GM12878 (cell line): ENCODE measurements around the gene CIP2A. TPM values are rescaled to one million over a fixed set of nuclear protein-coding genes. Genes with fewer than 3 reads are reported as not detected.
A peak's percentile ranks its signal among the peaks of the same experiment; 100 is the strongest.

Experiments used
- BRCA1 ChIP-seq: IDR thresholded peaks from 2 replicates; pipeline ENCODE4 v1.6.1; 2011; ENCODE audit warnings: low read depth, low read length, improper control_type of control experiment
- CBX3 ChIP-seq: fragments of 200-600 bp; sonication (generic); IDR thresholded peaks from 2 replicates; pipeline ENCODE4 v1.6.1; 2016; ENCODE audit warnings: low read depth, borderline replicate concordance
- EZH2 ChIP-seq: IDR thresholded peaks from 2 replicates; pipeline ENCODE4 v1.6.1; 2012; ENCODE audit warnings: low read depth, mild to moderate bottlenecking, control low read depth, inconsistent platforms, low read length, borderline replicate concordance; ENCODE audit not compliant: control insufficient read depth
- GABPA ChIP-seq: IDR thresholded peaks from 2 replicates; pipeline ENCODE4 v1.6.1; 2014; ENCODE audit warnings: antibody characterized with exemption, low read depth, mild to moderate bottlenecking, inconsistent platforms
- HCFC1 ChIP-seq: fragments of 150-350 bp; IDR thresholded peaks from 2 replicates; pipeline ENCODE4 v1.6.1; 2014; ENCODE audit warnings: low read length
- IKZF1 ChIP-seq: fragments of 450-650 bp; conservative IDR thresholded peaks from 2 replicates; pipeline ENCODE4 v1.6.1; 2017; ENCODE audit warnings: antibody characterized with exemption, mild to moderate bottlenecking
- LARP7 ChIP-seq: fragments of 450-650 bp; IDR thresholded peaks from 2 replicates; pipeline ENCODE4 v1.6.1; 2017; ENCODE audit warnings: mild to moderate bottlenecking
- MXI1 ChIP-seq: fragments of 150-350 bp; IDR thresholded peaks from 2 replicates; pipeline ENCODE4 v1.6.1; 2011; ENCODE audit warnings: low read depth, mild to moderate bottlenecking, inconsistent platforms, low read length, improper control_type of control experiment
- NFXL1 ChIP-seq: fragments of 450-650 bp; IDR thresholded peaks from 2 replicates; pipeline ENCODE4 v1.6.1; 2017; ENCODE audit warnings: antibody characterized with exemption, mild to moderate bottlenecking, borderline replicate concordance
- NFYB ChIP-seq: IDR thresholded peaks from 2 replicates; pipeline ENCODE4 v1.6.1; 2011; ENCODE audit warnings: low read depth, mild to moderate bottlenecking, low read length, improper control_type of control experiment, moderate library complexity; ENCODE audit not compliant: insufficient read depth
- PML ChIP-seq: IDR thresholded peaks from 2 replicates; pipeline ENCODE4 v1.6.1; 2012; ENCODE audit warnings: low read length, inconsistent platforms
- RB1 ChIP-seq: fragments of 450-650 bp; formaldehyde crosslinking; IDR thresholded peaks from 2 replicates; pipeline ENCODE4 v1.6.1; 2017; ENCODE audit warnings: mild to moderate bottlenecking, borderline replicate concordance
- RBBP5 ChIP-seq: fragments of 200-600 bp; sonication (generic); conservative IDR thresholded peaks from 2 replicates; pipeline ENCODE4 v1.6.1; 2016
- SIX5 ChIP-seq: IDR thresholded peaks from 2 replicates; pipeline ENCODE4 v1.6.1; 2011; ENCODE audit warnings: mild to moderate bottlenecking, low read depth, low read length, moderate library complexity; ENCODE audit not compliant: severe bottlenecking
- SMAD1 ChIP-seq: fragments of 450-650 bp; IDR thresholded peaks from 2 replicates; pipeline ENCODE4 v1.6.1; 2018; ENCODE audit warnings: mild to moderate bottlenecking, low read depth; ENCODE audit not compliant: partially characterized antibody
- STAT1 ChIP-seq: fragments of 450-650 bp; conservative IDR thresholded peaks from 2 replicates; pipeline ENCODE4 v1.6.1; 2014; ENCODE audit warnings: antibody characterized with exemption, mild to moderate bottlenecking
- SUZ12 ChIP-seq: fragments of 200-600 bp; sonication (generic); IDR thresholded peaks from one replicate; pipeline ENCODE4 v1.6.1; 2018; ENCODE audit warnings: antibody characterized with exemption, mild to moderate bottlenecking; ENCODE audit not compliant: unreplicated experiment
- YY1 ChIP-seq: IDR thresholded peaks from 2 replicates; pipeline ENCODE4 v1.6.1; 2011; ENCODE audit warnings: low read depth, mild to moderate bottlenecking, low read length
- ZBED1 ChIP-seq: IDR thresholded peaks from 2 replicates; pipeline ENCODE4 v1.6.1; 2016; ENCODE audit warnings: borderline replicate concordance
- ZNF622 ChIP-seq: fragments of 450-650 bp; IDR thresholded peaks from 2 replicates; pipeline ENCODE4 v1.6.1; 2017; ENCODE audit warnings: mild to moderate bottlenecking, inconsistent platforms
- polyA plus RNA-seq, 11 experiments: library from polyadenylated mRNA; depleted of rRNA in 4 of 11; unstranded in 6 of 11; stranded (reverse) in 5 of 11; fragments of >200 nt; fragmentation: Nextera tagmentation in 4 of 11; fragmentation: Illumina TruSeq in 1 of 11; extraction: Ambion mirVana in 4 of 11; extraction: Trizol in 1 of 11; gene quantifications; 1 replicate in 1 of 11; 2 replicates in 10 of 11; pipeline versions ENCODE4 v1.2.1 to v1.2.3, GENCODE V29; 2011 to 2016; ENCODE audit warnings: inconsistent platforms in 2 of 11, missing spikeins in 2 of 11, low read depth in 1 of 11
- total RNA-seq, 4 experiments: library from RNA; depleted of rRNA in 3 of 4; stranded (reverse); fragments of >200 nt in 3 of 4; fragmentation: Illumina TruSeq in 1 of 4; extraction: Trizol in 1 of 4; gene quantifications; 2 replicates each; pipeline versions ENCODE4 v1.2.1 to v1.2.3, GENCODE V29; 2013 to 2021
- TF ChIP-seq, protein P1 (sequence below): fragments of 450-650 bp; formaldehyde crosslinking; IDR thresholded peaks from 2 replicates; pipeline ENCODE4 v1.5.0; 2022; ENCODE audit warnings: mild to moderate bottlenecking, missing genetic modification characterization
- TF ChIP-seq, protein P2 (sequence below): IDR thresholded peaks from 2 replicates; pipeline ENCODE4 v1.6.1; 2012; ENCODE audit warnings: low read depth, low read length, improper control_type of control experiment
- TF ChIP-seq, protein P3 (sequence below): IDR thresholded peaks from 2 replicates; pipeline ENCODE4 v1.6.1; 2012; ENCODE audit warnings: low read depth, low read length, improper control_type of control experiment
- TF ChIP-seq, protein P4 (sequence below): fragments of 450-650 bp; formaldehyde crosslinking; IDR thresholded peaks from 2 replicates; pipeline ENCODE4 v1.4.0; 2020; ENCODE audit warnings: mild to moderate bottlenecking, moderate library complexity

CIP2A gene
- total and polyA plus RNA-seq, 10 of the 15 experiments (the other 5 are each of a cell fraction or from before 2014, with no cell fraction given), result 12.5 to 29.7 (median 26.5) TPM

DNA sequence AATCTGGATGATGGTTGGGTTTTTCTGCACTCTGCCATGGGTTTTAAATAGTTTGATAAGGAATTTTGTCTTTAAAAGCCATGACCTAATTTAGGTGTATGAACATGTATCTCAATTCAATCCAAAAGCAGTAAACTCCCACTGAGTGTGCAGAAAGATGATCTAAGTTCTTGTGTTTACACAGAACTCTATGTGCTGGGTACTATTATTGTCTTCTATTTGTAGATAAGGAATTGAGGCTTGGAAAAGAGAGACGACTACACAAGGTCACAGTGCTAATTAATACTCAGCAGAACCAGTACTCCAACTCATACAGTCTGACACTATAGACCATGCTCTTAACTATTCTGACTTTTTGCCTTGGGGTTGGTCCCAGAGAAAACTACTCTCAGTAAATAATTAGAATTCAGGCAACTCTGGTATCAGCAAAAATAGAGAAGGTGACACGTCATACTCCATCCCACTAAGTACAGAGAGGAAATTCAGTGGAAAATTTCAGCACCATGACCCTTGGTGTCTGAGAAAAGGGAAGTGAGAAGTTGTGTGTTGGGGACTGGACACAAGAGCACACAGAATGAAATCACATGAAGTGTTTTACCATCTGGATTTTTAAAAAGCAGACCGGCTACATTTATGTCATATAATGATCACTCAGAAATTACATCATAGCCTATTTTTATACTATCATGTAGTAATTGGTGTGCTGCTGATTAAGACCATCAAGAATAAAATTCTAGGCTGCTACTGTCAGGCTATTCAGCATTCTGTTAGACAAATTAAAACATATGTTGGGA lies 60.6 kb downstream of the CIP2A start (continued):
- TF ChIP-seq, protein P1, sequence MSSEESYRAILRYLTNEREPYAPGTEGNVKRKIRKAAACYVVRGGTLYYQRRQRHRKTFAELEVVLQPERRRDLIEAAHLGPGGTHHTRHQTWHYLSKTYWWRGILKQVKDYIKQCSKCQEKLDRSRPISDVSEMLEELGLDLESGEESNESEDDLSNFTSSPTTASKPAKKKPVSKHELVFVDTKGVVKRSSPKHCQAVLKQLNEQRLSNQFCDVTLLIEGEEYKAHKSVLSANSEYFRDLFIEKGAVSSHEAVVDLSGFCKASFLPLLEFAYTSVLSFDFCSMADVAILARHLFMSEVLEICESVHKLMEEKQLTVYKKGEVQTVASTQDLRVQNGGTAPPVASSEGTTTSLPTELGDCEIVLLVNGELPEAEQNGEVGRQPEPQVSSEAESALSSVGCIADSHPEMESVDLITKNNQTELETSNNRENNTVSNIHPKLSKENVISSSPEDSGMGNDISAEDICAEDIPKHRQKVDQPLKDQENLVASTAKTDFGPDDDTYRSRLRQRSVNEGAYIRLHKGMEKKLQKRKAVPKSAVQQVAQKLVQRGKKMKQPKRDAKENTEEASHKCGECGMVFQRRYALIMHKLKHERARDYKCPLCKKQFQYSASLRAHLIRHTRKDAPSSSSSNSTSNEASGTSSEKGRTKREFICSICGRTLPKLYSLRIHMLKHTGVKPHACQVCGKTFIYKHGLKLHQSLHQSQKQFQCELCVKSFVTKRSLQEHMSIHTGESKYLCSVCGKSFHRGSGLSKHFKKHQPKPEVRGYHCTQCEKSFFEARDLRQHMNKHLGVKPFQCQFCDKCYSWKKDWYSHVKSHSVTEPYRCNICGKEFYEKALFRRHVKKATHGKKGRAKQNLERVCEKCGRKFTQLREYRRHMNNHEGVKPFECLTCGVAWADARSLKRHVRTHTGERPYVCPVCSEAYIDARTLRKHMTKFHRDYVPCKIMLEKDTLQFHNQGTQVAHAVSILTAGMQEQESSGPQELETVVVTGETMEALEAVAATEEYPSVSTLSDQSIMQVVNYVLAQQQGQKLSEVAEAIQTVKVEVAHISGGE (CRISPR knock-in tag), result no peak
- TF ChIP-seq ZNF622 (no peak), CBX3 (no peak), GABPA (no peak), SIX5 (no peak), LARP7 (no peak), RBBP5 (no peak), PML (no peak), IKZF1 (peak; percentile 82), YY1 (no peak), MXI1 (no peak), NFXL1 (no peak), ZBED1 (no peak), SMAD1 (no peak), NFYB (no peak), HCFC1 (no peak), BRCA1 (no peak), RB1 (no peak), SUZ12 (no peak), STAT1 (no peak), EZH2 (no peak)
- TF ChIP-seq, protein P2, sequence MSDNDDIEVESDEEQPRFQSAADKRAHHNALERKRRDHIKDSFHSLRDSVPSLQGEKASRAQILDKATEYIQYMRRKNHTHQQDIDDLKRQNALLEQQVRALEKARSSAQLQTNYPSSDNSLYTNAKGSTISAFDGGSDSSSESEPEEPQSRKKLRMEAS, result no peak
- TF ChIP-seq, protein P3, sequence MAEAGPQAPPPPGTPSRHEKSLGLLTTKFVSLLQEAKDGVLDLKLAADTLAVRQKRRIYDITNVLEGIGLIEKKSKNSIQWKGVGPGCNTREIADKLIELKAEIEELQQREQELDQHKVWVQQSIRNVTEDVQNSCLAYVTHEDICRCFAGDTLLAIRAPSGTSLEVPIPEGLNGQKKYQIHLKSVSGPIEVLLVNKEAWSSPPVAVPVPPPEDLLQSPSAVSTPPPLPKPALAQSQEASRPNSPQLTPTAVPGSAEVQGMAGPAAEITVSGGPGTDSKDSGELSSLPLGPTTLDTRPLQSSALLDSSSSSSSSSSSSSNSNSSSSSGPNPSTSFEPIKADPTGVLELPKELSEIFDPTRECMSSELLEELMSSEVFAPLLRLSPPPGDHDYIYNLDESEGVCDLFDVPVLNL, result no peak
- TF ChIP-seq, protein P4, sequence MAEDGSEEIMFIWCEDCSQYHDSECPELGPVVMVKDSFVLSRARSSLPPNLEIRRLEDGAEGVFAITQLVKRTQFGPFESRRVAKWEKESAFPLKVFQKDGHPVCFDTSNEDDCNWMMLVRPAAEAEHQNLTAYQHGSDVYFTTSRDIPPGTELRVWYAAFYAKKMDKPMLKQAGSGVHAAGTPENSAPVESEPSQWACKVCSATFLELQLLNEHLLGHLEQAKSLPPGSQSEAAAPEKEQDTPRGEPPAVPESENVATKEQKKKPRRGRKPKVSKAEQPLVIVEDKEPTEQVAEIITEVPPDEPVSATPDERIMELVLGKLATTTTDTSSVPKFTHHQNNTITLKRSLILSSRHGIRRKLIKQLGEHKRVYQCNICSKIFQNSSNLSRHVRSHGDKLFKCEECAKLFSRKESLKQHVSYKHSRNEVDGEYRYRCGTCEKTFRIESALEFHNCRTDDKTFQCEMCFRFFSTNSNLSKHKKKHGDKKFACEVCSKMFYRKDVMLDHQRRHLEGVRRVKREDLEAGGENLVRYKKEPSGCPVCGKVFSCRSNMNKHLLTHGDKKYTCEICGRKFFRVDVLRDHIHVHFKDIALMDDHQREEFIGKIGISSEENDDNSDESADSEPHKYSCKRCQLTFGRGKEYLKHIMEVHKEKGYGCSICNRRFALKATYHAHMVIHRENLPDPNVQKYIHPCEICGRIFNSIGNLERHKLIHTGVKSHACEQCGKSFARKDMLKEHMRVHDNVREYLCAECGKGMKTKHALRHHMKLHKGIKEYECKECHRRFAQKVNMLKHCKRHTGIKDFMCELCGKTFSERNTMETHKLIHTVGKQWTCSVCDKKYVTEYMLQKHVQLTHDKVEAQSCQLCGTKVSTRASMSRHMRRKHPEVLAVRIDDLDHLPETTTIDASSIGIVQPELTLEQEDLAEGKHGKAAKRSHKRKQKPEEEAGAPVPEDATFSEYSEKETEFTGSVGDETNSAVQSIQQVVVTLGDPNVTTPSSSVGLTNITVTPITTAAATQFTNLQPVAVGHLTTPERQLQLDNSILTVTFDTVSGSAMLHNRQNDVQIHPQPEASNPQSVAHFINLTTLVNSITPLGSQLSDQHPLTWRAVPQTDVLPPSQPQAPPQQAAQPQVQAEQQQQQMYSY (CRISPR knock-in tag), result no peak
